Smooth muscle cell (in vitro differentiated cells): ENCODE data around the gene SEMA4B. TPM values are rescaled to one million over a fixed set of nuclear protein-coding genes. Genes with fewer than 3 reads are reported as not detected.

Experiments
- DNase-seq: peaks from one replicate; lab custom pipeline; 2025; ENCODE audit not compliant: unreplicated experiment; lab: John Stamatoyannopoulos, UW
- H2AFZ ChIP-seq: fragments of 200-600 bp; sonication (generic); 2 replicates; pipeline ENCODE4 v1.6.0; 2016; ENCODE audit warnings: antibody characterized with exemption, low read depth, mild to moderate bottlenecking
- H3F3A ChIP-seq: fragments of 200-600 bp; sonication (generic); 2 replicates; pipeline ENCODE4 v1.6.0; 2017; ENCODE audit warnings: antibody characterized with exemption, low read depth
- H3K27ac ChIP-seq: fragments of 200-600 bp; sonication (generic); 2 replicates; pipeline ENCODE4 v1.5.1; 2016; ENCODE audit warnings: low read depth, mild to moderate bottlenecking
- H3K27me3 ChIP-seq: fragments of 200-600 bp; sonication (generic); 2 replicates; pipeline ENCODE4 v1.6.1; 2016; ENCODE audit warnings: low read depth, mild to moderate bottlenecking
- H3K36me3 ChIP-seq: fragments of 200-600 bp; sonication (generic); 2 replicates; pipeline ENCODE4 v1.5.1; 2016; ENCODE audit warnings: low read depth
- H3K4me1 ChIP-seq: fragments of 200-600 bp; sonication (generic); 2 replicates; pipeline ENCODE4 v1.5.1; 2016; ENCODE audit warnings: low read depth
- H3K4me2 ChIP-seq: fragments of 200-600 bp; sonication (generic); 2 replicates; pipeline ENCODE4 v1.6.0; 2016; ENCODE audit warnings: mild to moderate bottlenecking
- H3K4me3 ChIP-seq: fragments of 200-600 bp; sonication (generic); 2 replicates; pipeline ENCODE4 v1.5.1; 2016; ENCODE audit warnings: mild to moderate bottlenecking
- H3K79me2 ChIP-seq: fragments of 200-600 bp; sonication (generic); 2 replicates; pipeline ENCODE4 v1.6.0; 2016; ENCODE audit warnings: low read depth, mild to moderate bottlenecking
- H3K9ac ChIP-seq: fragments of 200-600 bp; sonication (generic); 2 replicates; pipeline ENCODE4 v1.6.0; 2016; ENCODE audit warnings: low read depth
- H3K9me3 ChIP-seq: fragments of 200-600 bp; sonication (generic); replicated peaks from 2 replicates; pipeline ENCODE4 v1.5.1; 2016; ENCODE audit warnings: low read depth
- H4K20me1 ChIP-seq: fragments of 200-600 bp; sonication (generic); 2 replicates; pipeline ENCODE4 v1.6.0; 2016; ENCODE audit warnings: low read depth
- WGBS: methylation state at CpG from one replicate; pipeline ENCODE4 v1.1.7; 2016; ENCODE audit warnings: low lambda C conversion rate; 5-methylcytosine and 5-hydroxymethylcytosine counted together
- polyA plus RNA-seq: library from polyadenylated mRNA; unstranded; fragments of >200 nt; fragmentation: Nextera tagmentation; extraction: Ambion mirVana; gene quantifications from 2 replicates; pipeline ENCODE4 v1.2.1, GENCODE V29; 2016
- total RNA-seq: library from RNA; depleted of rRNA; stranded (reverse); fragments of >200 nt; gene quantifications from 2 replicates; pipeline ENCODE4 v1.2.3, GENCODE V29; 2014
- TF ChIP-seq, protein P1 (sequence below): fragments of 200-600 bp; sonication (generic); IDR thresholded peaks from 2 replicates; pipeline ENCODE4 v1.5.1; 2017; ENCODE audit warnings: borderline replicate concordance, mild to moderate bottlenecking, antibody characterized with exemption; ENCODE audit not compliant: insufficient read depth, poor library complexity, severe bottlenecking

The SEMA4B gene
- total and polyA plus RNA-seq, 2 experiments from 2014 or later: 29.6 to 51.4 TPM

DNA sequence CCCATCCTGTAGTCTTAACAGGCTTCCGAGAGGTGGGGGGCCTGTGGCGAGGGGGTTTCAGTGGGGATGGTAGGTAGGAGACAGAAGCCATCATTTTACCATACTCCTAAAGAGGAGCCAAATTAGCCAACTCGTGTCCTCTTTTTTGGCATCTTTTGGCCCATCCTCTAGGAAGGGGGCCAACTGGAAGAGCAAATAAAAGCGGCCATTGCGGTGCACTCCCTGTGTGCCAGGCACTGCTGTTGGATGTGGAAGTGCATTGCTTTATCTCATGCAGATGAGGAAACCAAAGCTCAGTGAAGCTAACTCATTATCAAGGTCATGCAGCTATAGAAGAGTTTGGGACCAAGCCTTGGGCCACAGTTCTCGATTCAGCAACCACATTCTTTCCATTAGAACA lies 6.1 kb downstream of the SEMA4B start:
- H3F3A ChIP-seq: no peaks in the 10 kb centered on the region
- H3K4me2 ChIP-seq: no peak overlapping the region
- TF ChIP-seq, protein P1, sequence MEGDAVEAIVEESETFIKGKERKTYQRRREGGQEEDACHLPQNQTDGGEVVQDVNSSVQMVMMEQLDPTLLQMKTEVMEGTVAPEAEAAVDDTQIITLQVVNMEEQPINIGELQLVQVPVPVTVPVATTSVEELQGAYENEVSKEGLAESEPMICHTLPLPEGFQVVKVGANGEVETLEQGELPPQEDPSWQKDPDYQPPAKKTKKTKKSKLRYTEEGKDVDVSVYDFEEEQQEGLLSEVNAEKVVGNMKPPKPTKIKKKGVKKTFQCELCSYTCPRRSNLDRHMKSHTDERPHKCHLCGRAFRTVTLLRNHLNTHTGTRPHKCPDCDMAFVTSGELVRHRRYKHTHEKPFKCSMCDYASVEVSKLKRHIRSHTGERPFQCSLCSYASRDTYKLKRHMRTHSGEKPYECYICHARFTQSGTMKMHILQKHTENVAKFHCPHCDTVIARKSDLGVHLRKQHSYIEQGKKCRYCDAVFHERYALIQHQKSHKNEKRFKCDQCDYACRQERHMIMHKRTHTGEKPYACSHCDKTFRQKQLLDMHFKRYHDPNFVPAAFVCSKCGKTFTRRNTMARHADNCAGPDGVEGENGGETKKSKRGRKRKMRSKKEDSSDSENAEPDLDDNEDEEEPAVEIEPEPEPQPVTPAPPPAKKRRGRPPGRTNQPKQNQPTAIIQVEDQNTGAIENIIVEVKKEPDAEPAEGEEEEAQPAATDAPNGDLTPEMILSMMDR: no peak
- peaks cover 12% of the 10 kb centered on the region for H3K4me1 ChIP-seq
- H3K79me2 ChIP-seq: peaks cover 76% of the 10 kb centered on the region
- no peak for DNase-seq
- H3K27ac ChIP-seq: no peak overlapping the region
- no peaks in the 10 kb centered on the region for H3K9me3 ChIP-seq
- no peak overlapping the region for H3K9ac ChIP-seq
- WGBS: 97% methylated on average over 6 of the region's 6 CpGs
- no peaks in the 10 kb centered on the region for H3K36me3 ChIP-seq
- H2AFZ ChIP-seq: no peak overlapping the region
- H3K4me3 ChIP-seq: no peak overlapping the region
- H4K20me1 ChIP-seq: peaks cover 75% of the 10 kb centered on the region
- H3K27me3 ChIP-seq: no peaks in the 10 kb centered on the region

DNA sequence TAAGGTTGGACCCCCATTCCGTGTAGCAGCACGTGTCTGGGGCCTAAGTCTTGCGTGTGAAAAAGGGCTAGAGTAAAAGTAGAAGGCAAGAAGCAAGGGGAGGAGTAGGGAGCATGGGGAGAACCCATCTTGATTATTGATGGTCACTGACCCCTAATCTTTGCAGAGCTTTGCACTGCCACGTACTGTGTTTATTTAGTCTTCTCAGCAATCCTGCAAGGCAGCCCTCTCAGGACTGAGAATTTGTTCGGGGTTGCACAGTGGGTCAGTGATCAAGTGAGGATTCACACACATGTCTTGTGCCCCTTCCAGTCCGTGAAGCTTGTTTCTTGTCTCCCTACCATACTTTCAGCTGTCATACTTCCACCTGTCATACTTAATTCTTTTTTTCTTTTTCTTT lies 7.2 kb downstream of the SEMA4B start:
- Histone ChIP-seq H2AFZ (no peak overlapping the region), H3K9ac (no peak overlapping the region), H3K27me3 (no peaks in the 10 kb centered on the region), H3K36me3 (no peaks in the 10 kb centered on the region), H3K9me3 (no peaks in the 10 kb centered on the region), H3K4me1 (peaks cover 4% of the 10 kb centered on the region), H3K27ac (no peak overlapping the region), H3K79me2 (peaks cover 65% of the 10 kb centered on the region), H3K4me3 (no peak overlapping the region), H3K4me2 (no peak overlapping the region), H4K20me1 (peaks cover 75% of the 10 kb centered on the region), H3F3A (no peaks in the 10 kb centered on the region)
- TF ChIP-seq, protein P1: no peak
- DNase-seq: no peak
- WGBS: 84% methylated on average over 6 of the region's 6 CpGs

DNA sequence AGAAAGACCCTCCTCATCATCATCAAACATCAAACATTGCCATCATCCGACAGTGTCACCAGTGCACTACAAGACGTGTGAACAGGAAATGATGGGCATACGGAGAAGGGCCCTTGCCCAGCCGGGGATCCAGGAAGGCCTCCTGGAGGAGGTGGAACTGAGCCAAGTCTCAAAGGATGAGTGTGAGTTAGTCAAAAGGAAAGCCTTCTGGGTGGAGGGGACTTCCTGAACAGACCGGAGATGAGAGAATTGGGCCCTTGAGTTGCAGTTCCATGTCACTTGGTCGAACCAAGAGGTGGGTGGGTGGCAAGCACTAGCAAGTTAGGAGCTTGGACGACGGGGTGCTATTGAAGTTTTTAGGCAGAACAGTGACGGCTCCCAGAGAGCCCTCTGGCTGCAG lies 8.5 kb downstream of the SEMA4B start:
- H3K79me2 ChIP-seq: peaks cover 55% of the 10 kb centered on the region
- no peak for DNase-seq
- TF ChIP-seq, protein P1: no peak
- no peak overlapping the region for H3K27ac ChIP-seq
- no peaks in the 10 kb centered on the region for H3K9me3 ChIP-seq
- no peaks in the 10 kb centered on the region for H3K36me3 ChIP-seq
- H3K27me3 ChIP-seq: no peaks in the 10 kb centered on the region
- H3K4me3 ChIP-seq: no peak overlapping the region
- no peak overlapping the region for H2AFZ ChIP-seq
- no peak overlapping the region for H3K4me2 ChIP-seq
- H4K20me1 ChIP-seq: peaks cover 71% of the 10 kb centered on the region
- H3K9ac ChIP-seq: no peak overlapping the region
- no peaks in the 10 kb centered on the region for H3F3A ChIP-seq
- peaks cover 4% of the 10 kb centered on the region for H3K4me1 ChIP-seq
- WGBS: 83% methylated on average over 9 of the region's 9 CpGs

GRCh38 chr15:90210593-90210992 lies 9.5 kb downstream of the SEMA4B start:
- no peak for DNase-seq
- no peak overlapping the region for H3K9ac ChIP-seq
- H3K79me2 ChIP-seq: peaks cover 56% of the 10 kb centered on the region
- no peaks in the 10 kb centered on the region for H3F3A ChIP-seq
- no peaks in the 10 kb centered on the region for H3K36me3 ChIP-seq
- no peaks in the 10 kb centered on the region for H3K27me3 ChIP-seq
- H3K27ac ChIP-seq: no peak overlapping the region
- no peak overlapping the region for H3K4me3 ChIP-seq
- no peak overlapping the region for H3K4me2 ChIP-seq
- H3K9me3 ChIP-seq: no peaks in the 10 kb centered on the region
- TF ChIP-seq, protein P1: no peak
- H2AFZ ChIP-seq: no peak overlapping the region
- 80% methylated on average over 8 of the region's 8 CpGs for WGBS
- peaks cover 4% of the 10 kb centered on the region for H3K4me1 ChIP-seq
- peaks cover 65% of the 10 kb centered on the region for H4K20me1 ChIP-seq
